Right atrium auricular region (tissue), 2 donors: ENCODE data around the gene HIVEP2. TPM values are rescaled to one million over a fixed set of nuclear protein-coding genes. Genes with fewer than 3 reads are reported as not detected.

ENCODE experiments used
- DNase-seq: peaks from one replicate; pipeline ENCODE4 v3.0.0-alpha.2; 2019; ENCODE audit warnings: low spot score
- H3K27ac ChIP-seq, 2 donors: fragments of 200-600 bp; sonication (generic); 1 replicate in 1 of 2; 2 replicates in 1 of 2; pipeline ENCODE4 v1.5.1; 2016 to 2019
- H3K27me3 ChIP-seq, 2 donors: fragments of 200-600 bp; sonication (generic); one replicate each; pipeline versions ENCODE4 v1.5.1 to v1.6.0; 2017 to 2019
- H3K36me3 ChIP-seq: fragments of 200-600 bp; sonication (generic); one replicate; pipeline ENCODE4 v1.5.1; 2016
- H3K4me1 ChIP-seq, 2 donors: fragments of 200-600 bp; sonication (generic); one replicate each; pipeline versions ENCODE4 v1.5.1 to v1.6.0; 2017 to 2019
- H3K4me3 ChIP-seq, 2 donors: fragments of 200-600 bp; sonication (generic); 1 replicate in 1 of 2; 2 replicates in 1 of 2; pipeline ENCODE4 v1.5.1; 2017 to 2019; ENCODE audit warnings: mild to moderate bottlenecking in 1 of 2, moderate library complexity in 1 of 2
- H3K9me3 ChIP-seq, 2 donors: fragments of 200-600 bp; sonication (generic); one replicate each; pipeline ENCODE4 v1.5.1; 2019
- CTCF ChIP-seq, 2 donors: fragments of 200-600 bp; sonication (generic); IDR thresholded peaks; one replicate each; pipeline ENCODE4 v1.5.1; 2019; ENCODE audit warnings: antibody characterized with exemption in 2 of 2
- total RNA-seq, 2 donors: library from RNA; depleted of rRNA; stranded (reverse); fragments of >200 nt; gene quantifications; one replicate each; pipeline ENCODE4 v1.1.0, GENCODE V29; 2016

Gene HIVEP2
- total RNA-seq, 2 donors from 2014 or later, result 19.2 to 28.6 TPM

GRCh38 chr6:142887517-142887916, 57.5 kb downstream of the HIVEP2 start:
- Histone ChIP-seq H3K36me3 (no peaks in the 10 kb centered on the region), H3K9me3 (no peaks in the 10 kb centered on the region), H3K4me3 (no peak overlapping the region), H3K27ac (no peak overlapping the region), H3K27me3 (no peaks in the 10 kb centered on the region), H3K4me1 (peaks cover 0 to 42% of the 10 kb centered on the region in 2 donors)
- TF ChIP-seq CTCF (IDR thresholded peaks at IDR 0.05), result no peak
- DNase-seq, result no peak

GRCh38 chr6:142886431-142887170, 58.4 kb downstream of the HIVEP2 start:
- no peak overlapping the region for H3K4me3 ChIP-seq
- TF ChIP-seq CTCF (IDR thresholded peaks at IDR 0.05), result peak; percentile 22 to 67
- H3K9me3 ChIP-seq, result no peaks in the 10 kb centered on the region
- peaks cover 0 to 42% of the 10 kb centered on the region in 2 donors for H3K4me1 ChIP-seq
- H3K27me3 ChIP-seq, result no peaks in the 10 kb centered on the region
- peak overlapping the region; percentile 77 to 85 for H3K27ac ChIP-seq
- DNase-seq, result no peak
- H3K36me3 ChIP-seq, result no peaks in the 10 kb centered on the region

GRCh38 chr6:142885182-142885867, 59.7 kb downstream of the HIVEP2 start:
- H3K4me1 ChIP-seq, result peaks cover 0 to 48% of the 10 kb centered on the region in 2 donors
- DNase-seq, result no peak
- H3K27ac ChIP-seq, result peak overlapping the region; percentile 77 to 85
- peak overlapping the region; percentile 33 to 46 for H3K4me3 ChIP-seq
- no peak for TF ChIP-seq CTCF (IDR thresholded peaks at IDR 0.05)
- H3K27me3 ChIP-seq, result no peaks in the 10 kb centered on the region
- no peaks in the 10 kb centered on the region for H3K36me3 ChIP-seq
- H3K9me3 ChIP-seq, result no peaks in the 10 kb centered on the region

- peaks cover 0 to 56% of the 10 kb centered on the region in 2 donors for H3K4me1 ChIP-seq
Measured at GRCh38 chr6:142884214-142885035, 60.6 kb downstream of the HIVEP2 start.

More at GRCh38 chr6:142884214-142885035, 60.6 kb downstream of the HIVEP2 start:
- TF ChIP-seq CTCF (IDR thresholded peaks at IDR 0.05), result no peak
- no peaks in the 10 kb centered on the region for H3K36me3 ChIP-seq
- H3K9me3 ChIP-seq, result no peaks in the 10 kb centered on the region
- H3K27me3 ChIP-seq, result no peaks in the 10 kb centered on the region
- DNase-seq, result no peak
- H3K27ac ChIP-seq, result peak overlapping the region; percentile 77 to 85
- peak overlapping the region; percentile 33 to 46 for H3K4me3 ChIP-seq
